ENCODE measurements around the gene ADORA2A. TPM values are rescaled to one million over a fixed set of nuclear protein-coding genes. Genes with fewer than 3 reads are reported as not detected.

Gene ADORA2A
- total RNA-seq, 1 experiment from 2014 or later, result 4.0 TPM

- no peaks in the 10 kb centered on the region for H3K27me3 ChIP-seq (replicated peaks; ENCODE audit: control insufficient read depth, insufficient read depth, low read length)
- DNase-seq, result no peak
- H3K27ac Mint-ChIP-seq (ENCODE audit: unreplicated experiment), result no peak overlapping the region
- peaks cover 13% of the 10 kb centered on the region for H3K4me1 Mint-ChIP-seq (ENCODE audit: low read depth, unreplicated experiment)
- no peak for TF ChIP-seq CTCF (IDR thresholded peaks at IDR 0.05; ENCODE audit: insufficient read depth in 1 of 2, low read depth in 1 of 2, low read length in 1 of 2, severe bottlenecking in 1 of 2, unreplicated experiment in 1 of 2)
- ChIA-PET POLR2A (no interaction called here), CTCF (no interaction called here)
- H3K9me3 ChIP-seq, result no peaks in the 10 kb centered on the region
- H3K9me3 Mint-ChIP-seq (ENCODE audit: unreplicated experiment), result no peaks in the 10 kb centered on the region
- intact Hi-C loops (cut with micrococcal nuclease; ENCODE audit: unreplicated experiment), result no loop called here
- peaks cover 20% of the 10 kb centered on the region for H3K4me1 ChIP-seq
- H3K27me3 Mint-ChIP-seq (ENCODE audit: insufficient read depth, unreplicated experiment), result no peaks in the 10 kb centered on the region
- H3K36me3 ChIP-seq (ENCODE audit: control insufficient read depth, insufficient read depth, low read length), result peaks cover 4% of the 10 kb centered on the region
- peaks cover 37% of the 10 kb centered on the region for H3K36me3 Mint-ChIP-seq (ENCODE audit: insufficient read depth, unreplicated experiment)
- H3K4me3 ChIP-seq (ENCODE audit: low read depth, low read length), result no peak overlapping the region
- no peak overlapping the region for H3K4me3 Mint-ChIP-seq (ENCODE audit: unreplicated experiment)
- BruUV-seq (replicated peaks), result no TSS peak
Observed at GRCh38 chr22:24473284-24473683, 45.9 kb downstream of the ADORA2A start.

DNA sequence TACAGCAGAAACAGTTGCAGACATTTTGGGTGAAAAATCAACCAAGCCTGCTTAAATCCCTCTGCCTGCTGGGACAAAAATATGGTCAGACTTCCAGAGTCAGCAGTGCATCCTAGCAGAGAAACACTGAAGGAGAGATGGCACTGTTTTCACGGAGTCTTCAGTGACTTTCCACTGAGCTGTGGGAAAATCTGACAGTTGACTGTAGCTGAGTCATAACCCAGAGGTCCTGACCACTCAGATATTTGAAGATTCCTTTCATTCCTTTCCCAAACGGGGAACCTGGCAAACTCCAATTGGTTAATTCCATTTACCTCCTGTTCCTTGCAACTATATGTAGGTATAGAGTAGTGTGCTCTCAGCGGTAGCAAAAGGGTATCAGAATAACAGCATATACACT is 46.8 kb downstream of the ADORA2A start:
- ChIA-PET POLR2A (interaction anchor here (0.5 to 0.8 kb wide), 2 partner anchors 33 to 83 kb away, joined by 4 to 9 read pairs; no protein-coding TSS in a partner anchor), CTCF (interaction anchor here (0.7 kb wide), 1 partner anchor 95 kb away, joined by 3 read pairs; no protein-coding TSS in a partner anchor)
- BruUV-seq (replicated peaks), result no TSS peak
- H3K9me3 Mint-ChIP-seq (ENCODE audit: unreplicated experiment), result no peaks in the 10 kb centered on the region
- H3K4me3 Mint-ChIP-seq (ENCODE audit: unreplicated experiment), result no peak overlapping the region
- H3K9me3 ChIP-seq, result no peaks in the 10 kb centered on the region
- H3K4me1 ChIP-seq, result peaks cover 20% of the 10 kb centered on the region
- peaks cover 22% of the 10 kb centered on the region for H3K4me1 Mint-ChIP-seq (ENCODE audit: low read depth, unreplicated experiment)
- peaks cover 4% of the 10 kb centered on the region for H3K36me3 ChIP-seq (ENCODE audit: control insufficient read depth, insufficient read depth, low read length)
- H3K4me3 ChIP-seq (ENCODE audit: low read depth, low read length), result no peak overlapping the region
- intact Hi-C loops (cut with micrococcal nuclease; ENCODE audit: unreplicated experiment), result no loop called here
- peak in 1 of 2 experiments; percentile 45 for DNase-seq
- H3K27me3 Mint-ChIP-seq (ENCODE audit: insufficient read depth, unreplicated experiment), result no peaks in the 10 kb centered on the region
- TF ChIP-seq CTCF (IDR thresholded peaks at IDR 0.05; ENCODE audit: insufficient read depth in 1 of 2, low read depth in 1 of 2, low read length in 1 of 2, severe bottlenecking in 1 of 2, unreplicated experiment in 1 of 2), result no peak
- H3K27ac Mint-ChIP-seq (ENCODE audit: unreplicated experiment), result no peak overlapping the region
- H3K27me3 ChIP-seq (replicated peaks; ENCODE audit: control insufficient read depth, insufficient read depth, low read length), result no peaks in the 10 kb centered on the region
- peaks cover 41% of the 10 kb centered on the region for H3K36me3 Mint-ChIP-seq (ENCODE audit: insufficient read depth, unreplicated experiment)

GRCh38 chr22:24474649-24475255 is 47.4 kb downstream of the ADORA2A start:
- Mint-ChIP-seq H3K9me3 (ENCODE audit: unreplicated experiment) (no peaks in the 10 kb centered on the region), H3K4me3 (ENCODE audit: unreplicated experiment) (no peak overlapping the region), H3K27ac (ENCODE audit: unreplicated experiment) (peak overlapping the region; percentile 10), H3K27me3 (ENCODE audit: insufficient read depth, unreplicated experiment) (no peaks in the 10 kb centered on the region), H3K4me1 (ENCODE audit: low read depth, unreplicated experiment) (peaks cover 23% of the 10 kb centered on the region), H3K36me3 (ENCODE audit: insufficient read depth, unreplicated experiment) (peaks cover 37% of the 10 kb centered on the region)
- no peaks in the 10 kb centered on the region for H3K9me3 ChIP-seq
- ChIA-PET POLR2A (interaction anchor here (0.5 to 0.8 kb wide), 2 partner anchors 32 to 82 kb away, joined by 4 to 9 read pairs; no protein-coding TSS in a partner anchor), CTCF (interaction anchor here (0.7 kb wide), 1 partner anchor 96 kb away, joined by 3 read pairs; no protein-coding TSS in a partner anchor)
- no peak overlapping the region for H3K4me3 ChIP-seq (ENCODE audit: low read depth, low read length)
- no peak for TF ChIP-seq CTCF (IDR thresholded peaks at IDR 0.05; ENCODE audit: insufficient read depth in 1 of 2, low read depth in 1 of 2, low read length in 1 of 2, severe bottlenecking in 1 of 2, unreplicated experiment in 1 of 2)
- peaks cover 20% of the 10 kb centered on the region for H3K4me1 ChIP-seq
- intact Hi-C loops (cut with micrococcal nuclease; ENCODE audit: unreplicated experiment), result no loop called here
- H3K27me3 ChIP-seq (replicated peaks; ENCODE audit: control insufficient read depth, insufficient read depth, low read length), result no peaks in the 10 kb centered on the region
- no TSS peak for BruUV-seq (replicated peaks)
- peaks cover 4% of the 10 kb centered on the region for H3K36me3 ChIP-seq (ENCODE audit: control insufficient read depth, insufficient read depth, low read length)
- DNase-seq, result no peak

Measured in Caco-2 (cell line).